OCI-LY7 (cell line): ENCODE measurements around the gene NLN. TPM values are rescaled to one million over a fixed set of nuclear protein-coding genes. Genes with fewer than 3 reads are reported as not detected.

ENCODE experiments used
- BruUV-seq: library from RNA; stranded (reverse); fragments of 400-500 nt; replicated peaks from 2 replicates; lab custom pipeline; 2021; lab: Mats Ljungman, UMichigan
- CTCF ChIA-PET: fragments of 300-600 bp; sonication (Branson Sonifier 250); formaldehyde crosslinking; loops from one replicate; lab custom pipeline; 2022; ENCODE audit warnings: antibody characterized with exemption; ENCODE audit not compliant: unreplicated experiment; lab: Charles Lee
- POLR2A ChIA-PET: fragments of 300-600 bp; sonication (Branson Sonifier 250); formaldehyde crosslinking; loops from one replicate; lab custom pipeline; 2022; ENCODE audit warnings: antibody characterized with exemption; lab: Charles Lee
- DNase-seq: peaks from one replicate; pipeline ENCODE4 v3.0.0-alpha.2; 2015; ENCODE audit warnings: low spot score
- H2AFZ ChIP-seq: fragments of 200-600 bp; sonication (generic), shearing (Covaris generic); 2 replicates; pipeline ENCODE4 v1.6.1; 2014; ENCODE audit warnings: mild to moderate bottlenecking, antibody characterized with exemption, low read length, moderate library complexity
- H3K27ac ChIP-seq: fragments of 200-600 bp; sonication (generic); 2 replicates; pipeline ENCODE4 v1.5.1; 2014; ENCODE audit warnings: mixed run types, low read depth, mild to moderate bottlenecking, moderate library complexity, low read length, inconsistent platforms; ENCODE audit not compliant: poor library complexity, severe bottlenecking
- H3K36me3 ChIP-seq: fragments of 200-600 bp; sonication (generic); 2 replicates; pipeline ENCODE4 v1.6.1; 2014; ENCODE audit warnings: mild to moderate bottlenecking, antibody characterized with exemption, low read length, moderate library complexity, mixed read lengths; ENCODE audit not compliant: insufficient read depth
- H3K4me1 ChIP-seq: fragments of 200-600 bp; sonication (generic); 2 replicates; pipeline ENCODE4 v1.5.1; 2014; ENCODE audit warnings: mild to moderate bottlenecking, low read length; ENCODE audit not compliant: insufficient read depth, poor library complexity, severe bottlenecking
- H3K4me2 ChIP-seq: fragments of 200-600 bp; sonication (generic); 2 replicates; pipeline ENCODE4 v1.6.1; 2014; ENCODE audit warnings: mild to moderate bottlenecking, low read length
- H3K4me3 ChIP-seq: fragments of 200-600 bp; sonication (generic); 2 replicates; pipeline ENCODE4 v1.5.1; 2014; ENCODE audit warnings: mild to moderate bottlenecking, low read depth, low read length; ENCODE audit not compliant: poor library complexity, severe bottlenecking
- H3K79me2 ChIP-seq: fragments of 200-600 bp; sonication (generic); 2 replicates; pipeline ENCODE4 v1.6.1; 2016; ENCODE audit warnings: low read depth, mild to moderate bottlenecking, low read length, moderate library complexity, mixed read lengths; ENCODE audit not compliant: insufficient read depth
- H3K9me2 ChIP-seq: fragments of 200-600 bp; sonication (generic); 2 replicates; pipeline ENCODE4 v1.6.1; 2016; ENCODE audit warnings: mild to moderate bottlenecking, low read length, mixed read lengths; ENCODE audit not compliant: insufficient read depth
- H3K9me3 ChIP-seq: fragments of 200-600 bp; sonication (generic); 2 replicates; pipeline ENCODE4 v1.6.1; 2014; ENCODE audit warnings: mild to moderate bottlenecking, mixed run types, low read length, mixed read lengths
- H4K20me1 ChIP-seq: fragments of 200-600 bp; sonication (generic); 2 replicates; pipeline ENCODE4 v1.6.1; 2014; ENCODE audit warnings: mild to moderate bottlenecking, antibody characterized with exemption, low read length, moderate library complexity, mixed read lengths; ENCODE audit not compliant: insufficient read depth
- CTCF ChIP-seq: fragments of 200-600 bp; sonication (generic); conservative IDR thresholded peaks from 2 replicates; pipeline ENCODE4 v1.5.1; 2014; ENCODE audit warnings: mild to moderate bottlenecking, antibody characterized with exemption, low read length, moderate library complexity, mixed read lengths
- EZH2phosphoT487 ChIP-seq: fragments of 200-600 bp; sonication (generic); IDR thresholded peaks from 2 replicates; pipeline ENCODE4 v1.6.1; 2018; ENCODE audit warnings: low read depth, borderline replicate concordance, mild to moderate bottlenecking, mixed run types, antibody characterized with exemption, low read length, moderate library complexity, mixed read lengths
- intact Hi-C: fragments of 100-400 bp; cut with micrococcal nuclease; formaldehyde crosslinking; loops from one replicate; pipeline ENCODE4 v1.10.0; 2022; ENCODE audit not compliant: unreplicated experiment
- total RNA-seq, 2 experiments: library from RNA; depleted of rRNA in 1 of 2; stranded (reverse); fragments of >200 nt in 1 of 2; shearing (Covaris generic) in 1 of 2; gene quantifications; 2 replicates each; pipeline ENCODE4 v1.2.3, GENCODE V29; 2014 to 2022

Gene NLN
- total RNA-seq, 2 experiments from 2014 or later, result 14.9 to 26.0 TPM

GRCh38 chr5:65811885-65812284 is 89.9 kb downstream of the NLN start:
- H3K9me3 ChIP-seq, result no peaks in the 10 kb centered on the region
- CTCF ChIA-PET, result no interaction called here
- H3K36me3 ChIP-seq, result peaks cover 50% of the 10 kb centered on the region
- no peak for DNase-seq
- POLR2A ChIA-PET, result interaction anchor here (0.5 to 1.6 kb wide), 3 partner anchors 12 to 309 kb away, joined by 3 to 6 read pairs (median 4); no protein-coding TSS in a partner anchor
- no peak overlapping the region for H3K27ac ChIP-seq
- H3K4me3 ChIP-seq, result no peak overlapping the region
- no peak for TF ChIP-seq EZH2phosphoT487
- no peak for TF ChIP-seq CTCF
- no peaks in the 10 kb centered on the region for H4K20me1 ChIP-seq
- no peaks in the 10 kb centered on the region for H3K79me2 ChIP-seq
- no peaks in the 10 kb centered on the region for H3K4me1 ChIP-seq
- intact Hi-C loops, result no loop called here
- no TSS peak for BruUV-seq
- no peak overlapping the region for H3K4me2 ChIP-seq
- H3K9me2 ChIP-seq, result no peaks in the 10 kb centered on the region
- H2AFZ ChIP-seq, result no peak overlapping the region

GRCh38 chr5:65812648-65813047 is 90.6 kb downstream of the NLN start:
- H3K79me2 ChIP-seq, result no peaks in the 10 kb centered on the region
- no TSS peak for BruUV-seq

More at GRCh38 chr5:65812648-65813047, 90.6 kb downstream of the NLN start:
- intact Hi-C loops, result no loop called here
- peaks cover 50% of the 10 kb centered on the region for H3K36me3 ChIP-seq
- ChIA-PET POLR2A (interaction anchor here (1.3 to 1.6 kb wide), 2 partner anchors 11 to 13 kb away, joined by 3 to 6 read pairs; no protein-coding TSS in a partner anchor), CTCF (no interaction called here)
- DNase-seq, result no peak
- no peaks in the 10 kb centered on the region for H3K9me2 ChIP-seq
- no peak overlapping the region for H3K4me3 ChIP-seq
- H3K4me1 ChIP-seq, result no peaks in the 10 kb centered on the region
- no peaks in the 10 kb centered on the region for H3K9me3 ChIP-seq
- H3K4me2 ChIP-seq, result no peak overlapping the region
- TF ChIP-seq CTCF (no peak), EZH2phosphoT487 (no peak)
- no peak overlapping the region for H2AFZ ChIP-seq
- no peak overlapping the region for H3K27ac ChIP-seq
- H4K20me1 ChIP-seq, result no peaks in the 10 kb centered on the region
